GM18498 (cell line): Measurements from ENCODE around the gene CIBAR2.

Source experiments
- ATAC-seq: cut with Tn5 transposase; IDR thresholded peaks from one replicate; pipeline ENCODE4 v1.9.1; 2021; ENCODE audit warnings: mild to moderate bottlenecking, moderate library complexity; ENCODE audit not compliant: unreplicated experiment

CIBAR2 gene

GRCh38 chr16:85083051-85083639 is 29.1 kb downstream of the CIBAR2 start:
- no peak for ATAC-seq

- no peak for ATAC-seq
Measured at GRCh38 chr16:85082173-85083050, 29.9 kb downstream of the CIBAR2 start.

GRCh38 chr16:85081765-85082164 is 30.5 kb downstream of the CIBAR2 start:
- no peak for ATAC-seq

- no peak for ATAC-seq
Measured at GRCh38 chr16:85081038-85081437, 31.2 kb downstream of the CIBAR2 start.

- ATAC-seq = no peak
Measured at GRCh38 chr16:85079785-85080570, 32.3 kb downstream of the CIBAR2 start.

- no peak for ATAC-seq
Measured at GRCh38 chr16:85078952-85079351, 33.3 kb downstream of the CIBAR2 start.

- ATAC-seq = no peak
Measured at GRCh38 chr16:85078226-85078625, 34.0 kb downstream of the CIBAR2 start.

- no peak for ATAC-seq
Measured at GRCh38 chr16:85077576-85078125, 34.6 kb downstream of the CIBAR2 start.

GRCh38 chr16:85077039-85077438 is 35.2 kb downstream of the CIBAR2 start:
- ATAC-seq = no peak

- ATAC-seq = no peak
Measured at GRCh38 chr16:85075236-85075924, 36.9 kb downstream of the CIBAR2 start.

GRCh38 chr16:85074225-85074914 is 37.9 kb downstream of the CIBAR2 start:
- no peak for ATAC-seq

GRCh38 chr16:85072947-85073346 is 39.3 kb downstream of the CIBAR2 start:
- ATAC-seq = no peak

- ATAC-seq = no peak
Measured at GRCh38 chr16:85072076-85072860, 40.0 kb downstream of the CIBAR2 start.

- no peak for ATAC-seq
Measured at GRCh38 chr16:85069171-85069570, 43.1 kb downstream of the CIBAR2 start.

- ATAC-seq = no peak
Measured at GRCh38 chr16:85068746-85069145, 43.5 kb downstream of the CIBAR2 start.

GRCh38 chr16:85067426-85067825 is 44.8 kb downstream of the CIBAR2 start:
- no peak for ATAC-seq

GRCh38 chr16:85067024-85067423 is 45.2 kb downstream of the CIBAR2 start:
- ATAC-seq = no peak

- no peak for ATAC-seq
Measured at GRCh38 chr16:85066346-85066885, 45.9 kb downstream of the CIBAR2 start.

- no peak for ATAC-seq
Measured at GRCh38 chr16:85065099-85065498, 47.2 kb downstream of the CIBAR2 start.
